ENCODE measurements around the gene TNRC6B.

Gene TNRC6B

GRCh38 chr22:40312050-40312449 lies 134.3 kb downstream of the TNRC6B start:
- no peak for TF ChIP-seq CTCF (conservative IDR thresholded peaks at IDR 0.05; ENCODE audit: low read depth, low read length)
- no peak overlapping the region for H3K4me3 ChIP-seq (ENCODE audit: low read length)

GRCh38 chr22:40313007-40313406 lies 135.3 kb downstream of the TNRC6B start:
- no peak for DNase-seq (ENCODE audit: low read depth)
- H3K4me3 ChIP-seq (ENCODE audit: low read length) = no peak overlapping the region
- TF ChIP-seq CTCF (conservative IDR thresholded peaks at IDR 0.05; ENCODE audit: low read depth, low read length) = no peak

More at GRCh38 chr22:40312050-40312449, 134.3 kb downstream of the TNRC6B start:
- DNase-seq (ENCODE audit: low read depth) = no peak

GRCh38 chr22:40314041-40314440 lies 136.3 kb downstream of the TNRC6B start:
- TF ChIP-seq CTCF (conservative IDR thresholded peaks at IDR 0.05; ENCODE audit: low read depth, low read length) = no peak
- H3K4me3 ChIP-seq (ENCODE audit: low read length) = no peak overlapping the region
- DNase-seq (ENCODE audit: low read depth) = no peak

GRCh38 chr22:40320687-40321086 lies 143.0 kb downstream of the TNRC6B start:
- TF ChIP-seq CTCF (conservative IDR thresholded peaks at IDR 0.05; ENCODE audit: low read depth, low read length) = no peak
- DNase-seq (ENCODE audit: low read depth) = no peak
- H3K4me3 ChIP-seq (ENCODE audit: low read length) = no peak overlapping the region

- TF ChIP-seq CTCF (conservative IDR thresholded peaks at IDR 0.05; ENCODE audit: low read depth, low read length) = no peak
- no peak overlapping the region for H3K4me3 ChIP-seq (ENCODE audit: low read length)
- DNase-seq (ENCODE audit: low read depth) = no peak
These were observed 144.3 kb downstream of the TNRC6B start for GRCh38 chr22:40322021-40322420.

GRCh38 chr22:40322818-40323447 lies 145.2 kb downstream of the TNRC6B start:
- H3K4me3 ChIP-seq (ENCODE audit: low read length) = no peak overlapping the region
- TF ChIP-seq CTCF (conservative IDR thresholded peaks at IDR 0.05; ENCODE audit: low read depth, low read length) = no peak
- no peak for DNase-seq (ENCODE audit: low read depth)

- DNase-seq (ENCODE audit: low read depth) = no peak
- no peak for TF ChIP-seq CTCF (conservative IDR thresholded peaks at IDR 0.05; ENCODE audit: low read depth, low read length)
- H3K4me3 ChIP-seq (ENCODE audit: low read length) = no peak overlapping the region
These were observed 146.0 kb downstream of the TNRC6B start for GRCh38 chr22:40323681-40324171.
